Mucosa of gallbladder (tissue), 1 donor: ENCODE data around the gene DAO. TPM values are rescaled to one million over a fixed set of nuclear protein-coding genes. Genes with fewer than 3 reads are reported as not detected.
A peak's percentile ranks its signal among the peaks of the same experiment; 100 is the strongest.
"Not testable (repeated sequence)": the region's sequence is repeated elsewhere in the genome, so short reads cannot be mapped to it uniquely, and the experiment has no call there.

Source experiments
- DNase-seq: peaks from one replicate; pipeline ENCODE4 v3.0.0-alpha.2; 2020; ENCODE audit warnings: low spot score
- total RNA-seq: library from RNA; stranded (reverse); gene quantifications from one replicate; pipeline ENCODE4 v1.2.1, GENCODE V29; 2021
- donor health status: DM: no; HTN: no; CAD: no.

The DAO gene
- total RNA-seq, 1 donor from 2014 or later, result not detected

GRCh38 chr12:108849660-108850059 is 30.2 kb upstream of the DAO start:
- no peak for DNase-seq

GRCh38 chr12:108850854-108851573 is 28.9 kb upstream of the DAO start:
- DNase-seq, result peak; percentile 51

GRCh38 chr12:108852674-108853309 is 27.1 kb upstream of the DAO start:
- DNase-seq, result no peak

- DNase-seq, result no peak
Measured at GRCh38 chr12:108853426-108853825, 26.5 kb upstream of the DAO start.

DNA sequence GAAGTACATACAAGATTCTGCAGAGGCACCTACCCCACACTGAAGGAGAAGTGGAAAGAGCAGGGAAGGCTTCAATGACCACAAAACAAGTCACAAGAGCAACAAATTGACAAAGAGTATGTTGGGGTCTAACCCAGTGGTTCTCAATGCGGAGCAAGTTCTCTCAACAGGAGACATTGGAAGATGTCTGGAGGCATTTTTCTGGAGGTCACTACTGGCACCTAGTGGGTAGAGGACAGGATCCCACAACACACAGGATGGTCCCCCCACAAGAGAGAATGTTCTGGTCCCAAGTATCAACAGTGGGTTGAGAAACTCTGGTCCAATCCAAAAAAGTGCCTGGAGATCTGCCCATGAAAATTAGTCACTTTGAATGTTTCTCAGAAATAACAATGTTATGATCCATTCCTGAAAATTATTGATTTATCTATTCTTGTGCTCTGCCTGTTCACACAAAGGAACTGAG is 25.9 kb upstream of the DAO start:
- peak; percentile 26 for DNase-seq

- DNase-seq, result no peak
Measured at GRCh38 chr12:108854451-108855283, 25.2 kb upstream of the DAO start.

GRCh38 chr12:108855284-108856169 is 24.4 kb upstream of the DAO start:
- DNase-seq, result no peak

GRCh38 chr12:108856170-108856427 is 23.8 kb upstream of the DAO start:
- DNase-seq, result no peak

GRCh38 chr12:108856428-108857157 is 23.3 kb upstream of the DAO start:
- DNase-seq, result peak; percentile 83

DNA sequence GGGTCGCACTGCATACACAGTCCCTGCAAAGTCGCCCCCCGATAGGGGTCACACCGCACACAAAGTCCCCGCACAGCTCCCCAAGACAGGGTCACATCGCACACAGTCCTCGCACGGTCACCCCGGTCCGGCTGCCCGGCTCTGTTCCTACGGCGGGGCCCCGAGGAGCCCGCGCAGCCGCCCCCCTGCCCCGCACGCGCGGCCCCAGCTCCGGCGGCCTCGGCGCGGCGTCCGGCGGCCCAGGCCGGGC is 22.8 kb upstream of the DAO start:
- DNase-seq, result no peak

DNA sequence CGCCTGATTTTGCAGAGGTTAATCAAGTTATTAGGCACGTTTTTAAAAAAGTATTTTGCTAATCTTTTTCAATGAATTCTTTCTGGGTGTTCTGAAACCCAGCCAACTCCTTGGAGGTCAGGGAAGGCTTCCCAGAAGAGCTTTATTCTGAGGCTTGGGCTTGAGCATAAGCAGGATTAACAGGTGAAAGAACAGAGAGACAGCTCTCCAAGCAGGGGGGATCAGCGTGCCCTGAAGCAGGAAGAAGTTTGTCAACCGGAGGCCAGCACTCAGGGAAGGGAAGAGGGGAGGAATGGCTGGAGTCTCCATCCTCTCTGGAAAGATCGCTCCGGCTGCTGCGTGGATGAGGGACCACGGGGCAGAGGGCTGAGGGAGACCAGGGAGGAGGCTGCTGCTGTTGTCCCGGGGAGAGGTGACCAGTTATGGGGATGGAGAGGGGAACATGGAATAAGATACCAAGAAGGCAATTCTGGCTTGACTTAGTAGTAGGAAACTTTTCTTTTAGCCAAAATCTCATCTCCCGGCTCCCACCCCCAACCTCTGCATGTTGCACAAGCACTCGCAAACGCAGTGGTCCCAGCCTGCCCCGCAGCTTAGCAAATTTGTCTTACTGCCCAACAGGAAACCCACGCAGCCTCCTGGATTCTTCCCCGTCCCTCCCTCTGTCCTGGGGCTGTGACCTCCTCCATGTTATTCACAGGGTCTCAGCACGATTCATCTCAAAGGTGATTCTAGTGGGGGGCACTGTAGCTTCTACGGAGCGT is 21.4 kb upstream of the DAO start:
- DNase-seq, result peak; percentile 18

DNA sequence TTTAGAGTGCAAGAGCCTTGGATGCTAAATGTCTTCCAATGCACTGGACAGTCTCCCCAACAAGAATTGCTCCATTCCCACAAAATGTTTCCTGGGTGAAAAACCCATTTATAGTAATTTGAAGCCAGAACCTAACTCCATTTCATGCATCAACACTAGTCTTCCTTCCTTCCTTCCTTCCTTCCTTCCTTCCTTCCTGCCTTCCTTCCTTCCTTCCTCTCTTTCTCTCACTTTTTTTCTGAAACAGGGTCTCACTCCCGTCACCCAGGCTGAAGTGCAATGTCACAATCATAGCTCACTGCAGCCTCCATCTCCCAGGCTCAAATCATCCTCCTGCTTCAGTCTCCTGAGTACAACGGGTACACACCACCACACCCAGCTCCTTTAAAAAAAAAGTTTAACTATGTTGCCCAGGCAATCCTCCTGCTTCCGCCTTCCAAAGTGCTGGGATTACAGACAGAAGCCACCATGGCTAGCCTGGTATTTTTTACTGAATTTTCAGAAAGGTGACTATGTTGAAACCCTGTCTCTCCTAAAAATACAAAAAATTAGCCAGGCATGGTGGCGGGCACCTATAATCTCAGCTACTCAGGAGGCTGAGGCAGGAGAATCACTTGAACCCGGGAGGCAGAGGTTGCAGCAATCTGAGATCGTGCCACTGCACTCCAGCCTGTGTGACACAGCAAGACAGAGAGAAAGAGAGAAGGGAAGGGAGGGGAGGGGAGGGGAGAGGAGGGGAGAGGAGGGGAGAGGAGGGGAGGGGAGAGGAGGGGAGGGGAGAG is 20.6 kb upstream of the DAO start:
- DNase-seq, result not testable (repeated sequence)

- DNase-seq, result no peak
Measured at GRCh38 chr12:108859923-108860291, 20.0 kb upstream of the DAO start.

DNA sequence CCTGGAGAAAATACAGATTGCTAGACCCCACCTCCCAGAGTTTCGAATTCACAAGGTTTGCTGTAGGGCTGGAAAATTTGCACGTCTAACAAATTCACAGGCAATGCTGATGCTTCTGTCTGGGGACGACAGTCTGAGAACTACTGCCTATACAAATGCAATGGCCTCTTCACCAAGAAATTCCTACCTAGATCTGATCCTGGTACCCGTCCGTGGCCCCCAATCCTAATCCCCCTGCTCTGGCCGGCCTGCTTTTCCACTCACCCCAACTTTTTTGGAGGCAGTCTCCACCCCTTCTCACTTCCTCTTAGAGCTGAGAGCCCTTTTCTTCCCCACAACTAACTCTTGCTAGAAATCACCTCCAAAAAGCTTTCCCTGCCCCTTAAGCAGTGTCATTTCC is 19.4 kb upstream of the DAO start:
- DNase-seq, result no peak

- peak; percentile 42 for DNase-seq
Measured at GRCh38 chr12:108861878-108862587, 17.9 kb upstream of the DAO start.

GRCh38 chr12:108862588-108862959 is 17.3 kb upstream of the DAO start:
- no peak for DNase-seq

- no peak for DNase-seq
Measured at GRCh38 chr12:108865169-108865568, 14.7 kb upstream of the DAO start.

GRCh38 chr12:108866083-108866482 is 13.8 kb upstream of the DAO start:
- DNase-seq, result not testable (repeated sequence)

GRCh38 chr12:108868781-108869180 is 11.1 kb upstream of the DAO start:
- DNase-seq, result no peak
